ENCODE data around the gene PAM16.

GRCh38 chr16:4377573-4378154, 26.5 kb upstream of the PAM16 start:
- TF ChIP-seq, protein P1, sequence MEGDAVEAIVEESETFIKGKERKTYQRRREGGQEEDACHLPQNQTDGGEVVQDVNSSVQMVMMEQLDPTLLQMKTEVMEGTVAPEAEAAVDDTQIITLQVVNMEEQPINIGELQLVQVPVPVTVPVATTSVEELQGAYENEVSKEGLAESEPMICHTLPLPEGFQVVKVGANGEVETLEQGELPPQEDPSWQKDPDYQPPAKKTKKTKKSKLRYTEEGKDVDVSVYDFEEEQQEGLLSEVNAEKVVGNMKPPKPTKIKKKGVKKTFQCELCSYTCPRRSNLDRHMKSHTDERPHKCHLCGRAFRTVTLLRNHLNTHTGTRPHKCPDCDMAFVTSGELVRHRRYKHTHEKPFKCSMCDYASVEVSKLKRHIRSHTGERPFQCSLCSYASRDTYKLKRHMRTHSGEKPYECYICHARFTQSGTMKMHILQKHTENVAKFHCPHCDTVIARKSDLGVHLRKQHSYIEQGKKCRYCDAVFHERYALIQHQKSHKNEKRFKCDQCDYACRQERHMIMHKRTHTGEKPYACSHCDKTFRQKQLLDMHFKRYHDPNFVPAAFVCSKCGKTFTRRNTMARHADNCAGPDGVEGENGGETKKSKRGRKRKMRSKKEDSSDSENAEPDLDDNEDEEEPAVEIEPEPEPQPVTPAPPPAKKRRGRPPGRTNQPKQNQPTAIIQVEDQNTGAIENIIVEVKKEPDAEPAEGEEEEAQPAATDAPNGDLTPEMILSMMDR (IDR thresholded peaks at IDR 0.05; ENCODE audit: low read depth, low read length, poor library complexity, severe bottlenecking), result peak; percentile 16
- no peak for TF ChIP-seq EZH2phosphoT487 (IDR thresholded peaks at IDR 0.05; ENCODE audit: borderline replicate concordance, low read length)
